Aorta (tissue), 5 donors: Measurements from ENCODE around the gene COA1. TPM values are rescaled to one million over a fixed set of nuclear protein-coding genes. Genes with fewer than 3 reads are reported as not detected.

ENCODE experiments used
- ATAC-seq: fragments of 200-7000 bp; cut with Tn5 transposase; one replicate; pipeline ENCODE4 v1.9.1; 2022; ENCODE audit warnings: moderate library complexity; ENCODE audit not compliant: low FRiP score
- DNase-seq, 2 donors: peaks; one replicate each; pipeline ENCODE4 v3.0.0-alpha.2; 2020
- H3K27ac ChIP-seq, 2 donors: one replicate each; pipeline ENCODE4 v1.5.1; 2013; ENCODE audit warnings: low read length in 2 of 2, mild to moderate bottlenecking in 2 of 2, moderate library complexity in 2 of 2, control low read depth in 1 of 2, inconsistent platforms in 1 of 2, low read depth in 1 of 2
- H3K27me3 ChIP-seq, 2 donors: one replicate each; pipeline ENCODE4 v1.6.1; 2013; ENCODE audit warnings: control low read depth in 1 of 2, low read length in 1 of 2, mild to moderate bottlenecking in 1 of 2, moderate library complexity in 1 of 2; ENCODE audit not compliant: insufficient read depth in 2 of 2, control insufficient read depth in 1 of 2
- H3K36me3 ChIP-seq, 2 donors: one replicate each; pipeline ENCODE4 v1.6.1; 2013; ENCODE audit warnings: control low read depth in 1 of 2, low read length in 1 of 2, mild to moderate bottlenecking in 1 of 2; ENCODE audit not compliant: insufficient read depth in 2 of 2, control insufficient read depth in 1 of 2
- H3K4me1 ChIP-seq, 2 donors: one replicate each; pipeline ENCODE4 v1.6.1; 2013; ENCODE audit warnings: low read length in 2 of 2, control low read depth in 1 of 2, mild to moderate bottlenecking in 1 of 2, moderate library complexity in 1 of 2; ENCODE audit not compliant: insufficient read depth in 2 of 2, control insufficient read depth in 1 of 2
- H3K4me3 ChIP-seq, 2 donors: one replicate each; pipeline ENCODE4 v1.5.1; 2013; ENCODE audit warnings: low read length in 2 of 2, control low read depth in 1 of 2, mild to moderate bottlenecking in 1 of 2
- H3K9me3 ChIP-seq: one replicate; pipeline ENCODE4 v1.6.1; 2013; ENCODE audit warnings: mild to moderate bottlenecking, low read length; ENCODE audit not compliant: control insufficient read depth
- WGBS, 2 donors: extraction: QIAGEN DNeasy Blood & Tissue Kit; methylation state at CpG; one replicate each; pipeline ENCODE4 v1.1.7; 2013; 5-methylcytosine and 5-hydroxymethylcytosine counted together
- intact Hi-C, 2 donors: fragments of 100-400 bp; cut with DNase I; formaldehyde crosslinking; loops; one replicate each; pipeline versions ENCODE4 v1.14.2 to v1.15.0; 2022
- polyA plus RNA-seq, 2 donors: library from polyadenylated mRNA; stranded (reverse); fragments of 200-250 nt; gene quantifications; one replicate each; pipeline ENCODE4 v1.2.3, GENCODE V29; 2013
- total RNA-seq, 2 donors: library from RNA; stranded (reverse); fragmentation: NEBNext Ultra II Directional; extraction: Animal tissue kit (Norgen Biotek cat#: 25700); gene quantifications; one replicate each; pipeline ENCODE4 v1.2.1, GENCODE V29; 2021
- donor health status: healthy with polysubstance abuse.
- donor health status: Bipolar disorder and iron deficiency.
- donor health status: DM: no; HTN: no; CAD: no.
- donor health status: DM: no; HTN: no; CAD: no.
- donor health status: DM: yes; HTN: yes; CAD: no.

COA1 gene
- total and polyA plus RNA-seq, 4 donors: 36.5 to 57.2 (median 51.5) TPM

DNA sequence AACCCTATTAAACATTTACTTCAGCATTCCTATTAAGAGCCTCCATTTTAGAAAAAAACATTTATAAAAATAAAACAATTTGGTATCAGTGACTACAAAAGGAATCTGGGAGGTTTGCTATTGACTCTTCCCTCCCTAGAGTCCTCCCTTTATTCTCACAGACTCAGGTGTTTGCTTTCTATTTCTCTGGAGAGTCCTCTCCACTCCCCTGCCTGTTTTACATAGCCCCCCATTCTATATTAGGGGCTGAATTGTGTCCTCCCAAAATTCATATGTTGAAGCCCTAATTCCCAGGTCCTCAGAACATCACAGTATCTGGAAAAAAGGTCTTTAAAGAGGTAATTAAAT, 69.8 kb downstream of the COA1 start:
- Histone ChIP-seq H3K36me3 (no peaks in the 10 kb centered on the region), H3K4me3 (no peak overlapping the region), H3K9me3 (no peaks in the 10 kb centered on the region), H3K4me1 (peaks cover 0 to 10% of the 10 kb centered on the region in 2 donors), H3K27ac (no peak overlapping the region), H3K27me3 (no peaks in the 10 kb centered on the region)
- intact Hi-C loops: no loop called here
- ATAC-seq (no peak), DNase-seq (no peak)

DNA sequence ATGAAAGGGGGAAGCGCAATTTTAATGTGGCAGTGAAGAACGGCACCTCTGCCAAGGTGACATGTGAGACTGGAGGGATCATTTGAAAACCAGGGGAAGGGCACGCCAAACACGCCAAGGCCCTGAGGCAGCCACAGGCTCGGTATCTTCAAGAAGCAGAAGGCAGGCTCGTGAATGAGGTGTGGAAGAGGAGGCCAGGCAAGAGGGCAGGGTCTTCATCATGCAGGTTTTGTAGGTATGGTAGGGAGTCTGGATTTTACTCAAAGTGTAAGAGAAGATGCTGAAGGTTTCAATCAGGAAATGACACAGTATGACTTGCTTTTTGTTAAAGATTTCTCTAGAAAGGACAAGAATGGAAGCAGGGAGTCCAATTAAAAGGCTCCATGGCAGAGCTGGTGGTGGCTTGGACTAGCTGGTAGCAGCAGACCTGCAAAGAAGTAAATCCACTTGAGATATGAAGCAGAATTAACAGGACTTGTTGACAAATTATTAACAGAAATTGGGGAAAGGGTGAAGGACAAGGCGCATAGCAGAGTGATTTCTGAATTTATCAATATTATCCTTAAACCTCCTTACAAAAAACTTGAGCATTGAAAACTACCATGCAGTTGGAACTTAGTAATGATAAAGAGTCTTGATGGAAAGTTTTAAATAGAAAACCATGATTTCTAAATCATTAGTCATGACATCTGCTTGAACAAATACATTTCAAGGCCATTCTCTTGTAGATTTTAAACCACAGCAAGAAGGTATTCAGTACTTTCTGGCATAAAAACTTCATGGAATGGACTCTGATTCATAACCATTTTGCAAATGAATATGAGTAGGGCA, 70.4 kb downstream of the COA1 start:
- Histone ChIP-seq H3K36me3 (no peaks in the 10 kb centered on the region), H3K4me3 (no peak overlapping the region), H3K9me3 (no peaks in the 10 kb centered on the region), H3K27ac (peak overlapping the region; percentile 15 to 49), H3K27me3 (no peaks in the 10 kb centered on the region), H3K4me1 (peaks cover 0 to 10% of the 10 kb centered on the region in 2 donors)
- WGBS, 2 donors: 88 to 90% methylated on average over 7 of the region's 7 CpGs
- DNase-seq (no peak), ATAC-seq (no peak)
- intact Hi-C loops: no loop called here

DNA sequence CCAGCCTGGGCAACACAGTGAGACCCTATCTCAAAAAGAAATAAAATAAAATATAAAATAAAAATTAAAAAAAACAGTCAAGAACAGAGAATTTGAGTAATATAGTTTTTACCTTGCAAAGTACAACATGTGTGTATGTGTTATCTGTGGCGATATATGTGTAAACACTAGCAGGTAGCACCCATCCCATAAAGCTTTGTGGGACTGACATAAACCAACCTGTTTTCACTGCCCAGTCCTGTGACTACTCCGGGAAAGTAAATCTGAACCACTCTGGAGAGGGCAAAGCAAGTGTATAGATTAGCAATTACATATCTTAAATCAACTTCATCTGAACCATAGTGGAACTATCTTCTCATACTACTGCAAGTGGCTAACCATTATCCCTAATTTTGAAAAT, 72.3 kb downstream of the COA1 start:
- Histone ChIP-seq H3K36me3 (no peaks in the 10 kb centered on the region), H3K4me1 (peaks cover 0 to 10% of the 10 kb centered on the region in 2 donors), H3K4me3 (no peak overlapping the region), H3K9me3 (no peaks in the 10 kb centered on the region), H3K27ac (no peak overlapping the region), H3K27me3 (no peaks in the 10 kb centered on the region)
- DNase-seq (no peak), ATAC-seq (no peak)
- 95 to 97% methylated on average over 2 of the region's 2 CpGs for WGBS, 2 donors
- intact Hi-C loops: no loop called here

DNA sequence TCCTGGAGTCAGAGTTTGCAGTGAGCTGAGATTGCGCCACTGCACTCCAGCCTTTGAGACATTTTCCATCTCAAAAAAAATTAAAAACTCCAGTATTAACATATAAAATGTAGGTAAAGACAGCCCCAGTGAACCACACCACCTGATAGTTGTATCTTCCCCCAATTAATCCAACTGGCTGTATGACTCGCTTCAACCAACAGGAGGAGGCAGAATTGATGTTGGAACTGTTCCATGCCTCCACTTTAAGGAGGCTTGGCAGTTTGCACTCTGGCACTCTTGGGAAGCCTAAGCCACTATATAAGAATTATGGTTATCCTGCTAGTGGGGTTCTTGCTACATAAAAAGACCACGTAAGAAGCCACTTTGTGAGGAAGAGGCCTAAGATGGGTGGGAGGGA, 73.7 kb downstream of the COA1 start:
- Histone ChIP-seq H3K36me3 (no peaks in the 10 kb centered on the region), H3K27ac (no peak overlapping the region), H3K4me1 (peaks cover 2 to 11% of the 10 kb centered on the region in 2 donors), H3K9me3 (no peaks in the 10 kb centered on the region), H3K4me3 (no peak overlapping the region), H3K27me3 (no peaks in the 10 kb centered on the region)
- 88 to 92% methylated on average over 3 of the region's 3 CpGs for WGBS, 2 donors
- intact Hi-C loops: no loop called here
- ATAC-seq (no peak), DNase-seq (no peak)

DNA sequence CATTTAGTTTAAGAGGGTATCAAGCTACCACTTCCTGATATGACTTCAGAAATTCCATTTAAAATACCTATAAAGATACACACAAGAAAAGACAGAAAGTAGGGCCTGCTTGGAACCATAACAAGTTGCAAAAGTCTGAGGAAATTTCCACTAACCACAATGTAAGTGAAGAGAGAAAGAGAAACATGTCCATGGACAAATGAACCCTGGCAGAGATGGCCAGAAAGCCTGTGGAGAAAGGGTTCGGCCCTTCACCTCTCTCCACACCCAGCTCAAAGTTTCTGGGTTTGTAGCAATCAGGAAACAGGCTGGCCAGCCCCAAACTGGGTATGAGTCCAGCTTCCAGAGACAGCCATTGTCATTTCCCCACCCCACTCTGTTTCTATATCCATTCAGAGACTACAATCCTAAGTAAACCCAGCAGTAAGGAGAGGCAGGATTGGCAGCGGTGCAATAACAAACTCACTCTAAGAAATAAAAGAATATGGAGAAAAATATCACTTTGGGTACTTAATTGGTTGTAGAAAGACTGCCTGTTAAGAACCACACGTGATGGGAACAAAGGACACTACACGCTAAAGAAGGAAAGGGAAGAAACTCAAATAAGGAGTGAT, 75.3 kb downstream of the COA1 start:
- Histone ChIP-seq H3K27ac (peak overlapping the region in 1 of 2 donors; percentile 31), H3K27me3 (no peaks in the 10 kb centered on the region), H3K9me3 (no peaks in the 10 kb centered on the region), H3K4me1 (peaks cover 5 to 12% of the 10 kb centered on the region in 2 donors), H3K36me3 (no peaks in the 10 kb centered on the region), H3K4me3 (no peak overlapping the region)
- no peak for ATAC-seq
- WGBS, 2 donors: 87 to 95% methylated on average over 4 of the region's 4 CpGs
- intact Hi-C loops: no loop called here
- no peak for DNase-seq

DNA sequence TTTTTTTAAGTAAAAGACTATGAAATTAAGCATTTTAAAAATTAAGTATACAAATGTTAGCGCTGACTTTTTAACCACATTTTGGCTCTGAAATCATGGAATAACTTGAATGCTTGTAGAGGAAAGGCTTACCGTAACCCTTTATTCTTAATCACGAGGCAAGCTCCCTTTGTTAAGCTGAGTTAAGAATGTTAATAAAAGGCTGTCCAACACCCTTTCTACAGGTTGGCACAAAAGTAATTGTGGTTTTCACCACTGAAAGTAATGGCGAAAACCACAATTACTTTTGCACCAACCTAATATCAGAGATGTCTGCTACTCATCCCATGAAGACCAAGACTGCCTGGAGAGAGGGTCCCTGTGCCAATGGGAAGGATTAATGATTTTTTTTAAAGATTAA, 75.9 kb downstream of the COA1 start:
- no peaks in the 10 kb centered on the region for H3K27me3 ChIP-seq
- WGBS, 2 donors: 90 to 93% methylated on average over 4 of the region's 4 CpGs
- DNase-seq: no peak
- intact Hi-C loops: no loop called here
- peaks cover 5 to 6% of the 10 kb centered on the region in 2 donors for H3K4me1 ChIP-seq
- no peaks in the 10 kb centered on the region for H3K36me3 ChIP-seq
- no peak overlapping the region for H3K4me3 ChIP-seq
- ATAC-seq: no peak
- no peaks in the 10 kb centered on the region for H3K9me3 ChIP-seq
- no peak overlapping the region for H3K27ac ChIP-seq

DNA sequence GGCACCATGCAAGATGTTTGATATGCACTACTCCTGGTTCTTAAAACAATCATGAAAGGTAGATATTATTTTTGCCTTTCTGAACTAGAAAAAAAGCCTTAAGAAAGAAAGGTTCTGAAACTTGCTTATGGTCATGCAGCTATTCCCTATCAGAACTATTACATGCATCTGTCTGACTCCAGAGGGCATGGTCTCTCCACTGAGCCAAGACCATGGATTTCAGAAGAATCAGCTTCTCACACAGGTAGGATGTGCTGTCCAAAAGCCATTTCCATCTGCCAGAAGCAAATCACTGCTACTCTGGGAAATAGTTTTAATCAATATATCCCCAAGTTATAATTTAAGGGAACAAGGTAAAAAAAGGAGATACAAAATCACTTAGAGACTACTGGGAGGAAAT, 77.0 kb downstream of the COA1 start:
- no peak for ATAC-seq
- Histone ChIP-seq H3K4me1 (peaks cover 5 to 7% of the 10 kb centered on the region in 2 donors), H3K9me3 (no peaks in the 10 kb centered on the region), H3K36me3 (no peaks in the 10 kb centered on the region), H3K27me3 (no peaks in the 10 kb centered on the region), H3K4me3 (no peak overlapping the region), H3K27ac (no peak overlapping the region)
- intact Hi-C loops: no loop called here
- DNase-seq: no peak

DNA sequence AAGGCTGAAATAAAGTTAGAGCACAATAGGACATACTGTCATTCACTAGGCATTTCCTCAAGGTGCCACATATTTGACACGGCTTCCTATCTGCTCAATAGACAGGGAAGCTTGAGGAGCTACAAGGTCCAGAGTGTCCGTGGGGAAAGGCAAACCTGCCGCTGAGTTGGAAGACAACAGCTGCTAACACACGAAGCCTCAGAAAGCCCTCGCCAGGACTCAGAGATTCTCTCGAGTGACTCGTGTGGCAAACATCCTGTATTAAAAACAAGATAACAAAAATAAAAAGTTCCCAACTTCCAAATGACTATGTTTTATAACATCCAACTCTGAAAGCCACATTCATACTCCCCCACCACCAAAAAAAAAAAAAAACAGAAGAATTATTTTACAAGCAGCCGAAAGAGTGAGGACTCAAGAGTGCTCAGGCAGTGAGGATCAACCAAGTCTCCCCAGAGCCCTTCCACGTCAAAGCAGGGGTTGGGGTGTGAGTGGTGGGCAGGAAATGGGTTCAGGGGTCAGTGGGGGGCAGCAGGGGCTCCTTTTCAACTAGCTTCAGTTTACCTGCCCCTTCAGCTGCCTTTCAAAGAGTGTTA, 78.8 kb downstream of the COA1 start:
- no peaks in the 10 kb centered on the region for H3K9me3 ChIP-seq
- H3K4me3 ChIP-seq: no peak overlapping the region
- H3K27ac ChIP-seq: peak overlapping the region; percentile 45 to 78
- 3 to 5% methylated on average over 9 of the region's 9 CpGs for WGBS, 2 donors
- no peaks in the 10 kb centered on the region for H3K36me3 ChIP-seq
- H3K27me3 ChIP-seq: no peaks in the 10 kb centered on the region
- H3K4me1 ChIP-seq: peaks cover 12 to 14% of the 10 kb centered on the region in 2 donors
- DNase-seq (no peak), ATAC-seq (no peak)
- intact Hi-C loops: no loop called here
